Heart left ventricle (tissue), 13 donors: ENCODE data around the gene SPAG9.

ENCODE experiments used
- POLR2A ChIP-seq, 2 donors: fragments of 450-650 bp; IDR thresholded peaks; one replicate each; pipeline ENCODE4 v1.6.1; 2017; ENCODE audit warnings: antibody characterized with exemption in 2 of 2, mild to moderate bottlenecking in 2 of 2, moderate library complexity in 2 of 2
- TF ChIP-seq, protein P1 (sequence below), 12 donors: fragments of 200-600 bp; sonication (generic) in 4 of 12; IDR thresholded peaks; one replicate each; pipeline versions ENCODE4 v1.5.0 to v1.8.0; 2018 to 2022; ENCODE audit warnings: antibody characterized with exemption in 12 of 12, mild to moderate bottlenecking in 5 of 12
- donor health status: ischemic (EF 13 %, LVEDD 7.1; RV severe dilation, severe dysfunction).
- donor health status: DM: no; HTN: yes; CAD: no.
- donor health status: DM: no; HTN: no; CAD: no.
- donor health status: ischemic (EF 25% LVEDD 6.9; RV normal size, moderate dysfunction).
- donor health status: ischemic (EF 25% LVEDD 5.7; RV mildly dilated, moderate dysfunction).
- donor health status: ischemic (EF 35%, LVEDD 5.7; RV mildly dilated, moderate dysfunction).
- donor health status: nonischemic (EF 11% LVEDD 7.7; RV severe dilation, severe dysfunction).
- donor health status: DM: yes; HTN: yes; CAD: no.
- donor health status: PGD.
- donor health status: ischemic (EF 29% LVEDD 5.4; RV normal size, mild dysfunction).
- donor health status: nonischemic (EF 23%, LVEDD 6.1; RV moderate dilation, normal function).

DNA sequence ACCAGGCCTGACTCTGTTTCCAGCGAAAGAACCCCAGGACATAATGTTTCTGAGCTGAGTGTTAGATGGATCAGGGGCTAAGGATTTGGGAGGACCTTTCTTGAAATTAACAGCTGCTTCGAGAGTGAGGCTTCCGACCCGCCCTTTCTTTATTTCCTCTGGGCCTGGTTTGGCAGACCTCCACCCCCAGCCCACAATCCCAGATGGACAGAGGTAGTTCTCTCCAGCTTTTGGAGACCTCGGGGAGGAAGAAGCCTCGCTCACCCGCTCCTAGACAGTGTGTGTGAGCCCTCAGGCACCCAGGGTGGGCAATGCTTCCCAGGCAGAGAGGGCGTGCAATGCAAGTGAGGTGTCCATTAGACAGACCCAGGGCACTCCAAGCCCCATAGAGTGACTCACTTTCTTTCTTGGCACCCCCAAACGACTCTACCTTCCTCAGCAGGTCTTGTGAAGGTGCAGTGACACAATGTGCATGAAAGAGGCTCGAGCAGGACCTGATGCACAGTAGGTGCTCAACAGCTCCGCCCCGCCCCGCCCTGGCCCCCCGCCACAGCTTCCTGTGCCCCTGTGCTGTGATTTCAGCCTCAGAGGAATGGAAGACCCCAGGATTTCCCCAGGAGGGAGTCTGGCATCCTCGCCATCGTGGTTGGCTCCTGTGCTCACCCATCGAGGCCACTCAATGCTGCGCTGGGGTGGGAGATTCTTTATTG, 203.8 kb downstream of the SPAG9 start:
- TF ChIP-seq POLR2A (IDR thresholded peaks at IDR 0.05): no peak
- TF ChIP-seq, protein P1, sequence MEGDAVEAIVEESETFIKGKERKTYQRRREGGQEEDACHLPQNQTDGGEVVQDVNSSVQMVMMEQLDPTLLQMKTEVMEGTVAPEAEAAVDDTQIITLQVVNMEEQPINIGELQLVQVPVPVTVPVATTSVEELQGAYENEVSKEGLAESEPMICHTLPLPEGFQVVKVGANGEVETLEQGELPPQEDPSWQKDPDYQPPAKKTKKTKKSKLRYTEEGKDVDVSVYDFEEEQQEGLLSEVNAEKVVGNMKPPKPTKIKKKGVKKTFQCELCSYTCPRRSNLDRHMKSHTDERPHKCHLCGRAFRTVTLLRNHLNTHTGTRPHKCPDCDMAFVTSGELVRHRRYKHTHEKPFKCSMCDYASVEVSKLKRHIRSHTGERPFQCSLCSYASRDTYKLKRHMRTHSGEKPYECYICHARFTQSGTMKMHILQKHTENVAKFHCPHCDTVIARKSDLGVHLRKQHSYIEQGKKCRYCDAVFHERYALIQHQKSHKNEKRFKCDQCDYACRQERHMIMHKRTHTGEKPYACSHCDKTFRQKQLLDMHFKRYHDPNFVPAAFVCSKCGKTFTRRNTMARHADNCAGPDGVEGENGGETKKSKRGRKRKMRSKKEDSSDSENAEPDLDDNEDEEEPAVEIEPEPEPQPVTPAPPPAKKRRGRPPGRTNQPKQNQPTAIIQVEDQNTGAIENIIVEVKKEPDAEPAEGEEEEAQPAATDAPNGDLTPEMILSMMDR (IDR thresholded peaks at IDR 0.05): no peak
